ENCODE measurements around the gene MTMR11.

MTMR11 gene

GRCh38 chr1:149915429-149916192, 21.1 kb downstream of the MTMR11 start (continued):
- no peak for TF ChIP-seq CSRNP3 (CRISPR knock-in tag; IDR thresholded peaks at IDR 0.05)
- no peak for TF ChIP-seq ZFP3 (CRISPR knock-in tag; IDR thresholded peaks at IDR 0.05)

- ATAC-seq = no peak
- TF ChIP-seq ZNF70 (CRISPR knock-in tag; IDR thresholded peaks at IDR 0.05) (no peak), ESRRG (CRISPR knock-in tag; IDR thresholded peaks at IDR 0.05) (no peak), TCF4 (CRISPR knock-in tag; IDR thresholded peaks at IDR 0.05; ENCODE audit: borderline replicate concordance) (no peak), PPARA (CRISPR knock-in tag; IDR thresholded peaks at IDR 0.05; ENCODE audit: borderline replicate concordance) (no peak), BACH2 (CRISPR knock-in tag; IDR thresholded peaks at IDR 0.05; ENCODE audit: borderline replicate concordance) (no peak), CREB5 (CRISPR knock-in tag; IDR thresholded peaks at IDR 0.05; ENCODE audit: low read depth) (no peak), ARNTL (CRISPR knock-in tag; IDR thresholded peaks at IDR 0.05; ENCODE audit: borderline replicate concordance, low read depth) (no peak), OSR1 (CRISPR knock-in tag; IDR thresholded peaks at IDR 0.05) (no peak), CSDC2 (CRISPR knock-in tag; IDR thresholded peaks at IDR 0.05) (no peak), SNAI2 (CRISPR knock-in tag; IDR thresholded peaks at IDR 0.05) (no peak), ZFP30 (CRISPR knock-in tag; IDR thresholded peaks at IDR 0.05) (no peak), PATZ1 (CRISPR knock-in tag; IDR thresholded peaks at IDR 0.05; ENCODE audit: borderline replicate concordance) (no peak), POU6F1 (CRISPR knock-in tag; IDR thresholded peaks at IDR 0.05; ENCODE audit: borderline replicate concordance, low read depth) (no peak), ISL1 (CRISPR knock-in tag; IDR thresholded peaks at IDR 0.05) (no peak), ZC3H10 (CRISPR knock-in tag; IDR thresholded peaks at IDR 0.05) (no peak), RARB (CRISPR knock-in tag; IDR thresholded peaks at IDR 0.05) (no peak), ZNF8 (CRISPR knock-in tag; IDR thresholded peaks at IDR 0.05) (no peak)
Observed at GRCh38 chr1:149914545-149914944, 22.1 kb downstream of the MTMR11 start.

- ATAC-seq = no peak
- TF ChIP-seq SNAI2 (CRISPR knock-in tag; IDR thresholded peaks at IDR 0.05) (no peak), TOX (CRISPR knock-in tag; IDR thresholded peaks at IDR 0.05; ENCODE audit: borderline replicate concordance) (no peak), ZNF565 (CRISPR knock-in tag; conservative IDR thresholded peaks at IDR 0.05; ENCODE audit: low read depth) (no peak), ZFP30 (CRISPR knock-in tag; IDR thresholded peaks at IDR 0.05) (no peak), ARNTL (CRISPR knock-in tag; IDR thresholded peaks at IDR 0.05; ENCODE audit: borderline replicate concordance, low read depth) (no peak), PATZ1 (CRISPR knock-in tag; IDR thresholded peaks at IDR 0.05; ENCODE audit: borderline replicate concordance) (no peak), ZNF8 (CRISPR knock-in tag; IDR thresholded peaks at IDR 0.05) (no peak), ISL1 (CRISPR knock-in tag; IDR thresholded peaks at IDR 0.05) (no peak), CSRNP3 (CRISPR knock-in tag; IDR thresholded peaks at IDR 0.05) (no peak), RARB (CRISPR knock-in tag; IDR thresholded peaks at IDR 0.05) (no peak), OSR1 (CRISPR knock-in tag; IDR thresholded peaks at IDR 0.05) (no peak), ESRRG (CRISPR knock-in tag; IDR thresholded peaks at IDR 0.05) (no peak), BACH2 (CRISPR knock-in tag; IDR thresholded peaks at IDR 0.05; ENCODE audit: borderline replicate concordance) (no peak), ZC3H10 (CRISPR knock-in tag; IDR thresholded peaks at IDR 0.05) (no peak)
Observed at GRCh38 chr1:149906570-149907075, 30.1 kb downstream of the MTMR11 start.
